DND-41 (cell line): ENCODE measurements around the gene GNAO1.

Experiments
- EZH2 ChIP-seq: IDR thresholded peaks from 3 replicates; pipeline ENCODE4 v1.6.1; 2012; ENCODE audit warnings: borderline replicate concordance, low read depth, mild to moderate bottlenecking, moderate library complexity, low read length, inconsistent platforms; ENCODE audit not compliant: severe bottlenecking
- TF ChIP-seq, protein P1 (sequence below): IDR thresholded peaks from 2 replicates; pipeline ENCODE4 v1.5.1; 2012; ENCODE audit warnings: borderline replicate concordance, low read length, moderate library complexity, mild to moderate bottlenecking; ENCODE audit not compliant: poor library complexity, severe bottlenecking; ENCODE audit errors: extremely low read depth

DNA sequence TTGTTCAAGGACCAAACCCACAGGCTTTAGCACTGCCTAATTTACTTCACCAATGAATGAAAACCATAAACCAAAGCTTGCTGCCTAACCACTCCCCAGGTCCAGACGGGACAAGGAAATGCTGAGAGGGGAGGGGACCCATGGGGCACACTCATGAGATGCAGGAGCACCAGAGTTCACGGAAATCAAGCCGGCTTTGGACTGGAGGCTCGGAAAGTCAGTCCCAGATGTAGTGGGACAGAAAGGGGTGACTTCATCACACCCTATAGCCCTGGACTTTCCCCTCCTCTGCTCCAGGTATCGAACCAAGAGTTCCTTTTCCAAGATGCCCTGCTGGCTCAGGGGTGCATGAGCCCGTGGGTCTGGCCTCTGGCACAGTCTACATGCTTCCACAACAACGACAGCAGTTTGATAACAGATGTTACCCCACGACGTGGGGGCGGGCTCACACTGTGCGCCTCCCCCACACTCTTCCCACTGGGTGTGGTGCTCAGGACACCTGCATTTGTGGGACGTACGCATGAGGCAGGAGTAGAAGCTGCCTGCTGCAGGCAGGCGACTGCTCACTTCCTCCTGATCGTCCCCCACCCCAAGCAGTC is 170.9 kb downstream of the GNAO1 start:
- TF ChIP-seq EZH2 = no peak
- TF ChIP-seq, protein P1, sequence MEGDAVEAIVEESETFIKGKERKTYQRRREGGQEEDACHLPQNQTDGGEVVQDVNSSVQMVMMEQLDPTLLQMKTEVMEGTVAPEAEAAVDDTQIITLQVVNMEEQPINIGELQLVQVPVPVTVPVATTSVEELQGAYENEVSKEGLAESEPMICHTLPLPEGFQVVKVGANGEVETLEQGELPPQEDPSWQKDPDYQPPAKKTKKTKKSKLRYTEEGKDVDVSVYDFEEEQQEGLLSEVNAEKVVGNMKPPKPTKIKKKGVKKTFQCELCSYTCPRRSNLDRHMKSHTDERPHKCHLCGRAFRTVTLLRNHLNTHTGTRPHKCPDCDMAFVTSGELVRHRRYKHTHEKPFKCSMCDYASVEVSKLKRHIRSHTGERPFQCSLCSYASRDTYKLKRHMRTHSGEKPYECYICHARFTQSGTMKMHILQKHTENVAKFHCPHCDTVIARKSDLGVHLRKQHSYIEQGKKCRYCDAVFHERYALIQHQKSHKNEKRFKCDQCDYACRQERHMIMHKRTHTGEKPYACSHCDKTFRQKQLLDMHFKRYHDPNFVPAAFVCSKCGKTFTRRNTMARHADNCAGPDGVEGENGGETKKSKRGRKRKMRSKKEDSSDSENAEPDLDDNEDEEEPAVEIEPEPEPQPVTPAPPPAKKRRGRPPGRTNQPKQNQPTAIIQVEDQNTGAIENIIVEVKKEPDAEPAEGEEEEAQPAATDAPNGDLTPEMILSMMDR = no peak
